D721Med (cell line): ENCODE measurements around the gene DBT.
"Not testable (repeated sequence)": the region's sequence is repeated elsewhere in the genome, so short reads cannot be mapped to it uniquely, and the experiment has no call there.

Experiments
- DNase-seq: peaks from one replicate; pipeline ENCODE4 v3.0.0; 2011; ENCODE audit warnings: low spot score; ENCODE audit not compliant: insufficient read length
- FAIRE-seq: peaks from 2 replicates; lab custom pipeline; 2011; peaks lifted over from hg19 to GRCh38; lab: Jason Lieb, UNC
- TF ChIP-seq, protein P1 (sequence below): IDR thresholded peaks from 2 replicates; pipeline ENCODE4 v1.5.1; 2012; ENCODE audit warnings: mild to moderate bottlenecking, control low read depth; ENCODE audit not compliant: insufficient read depth; ENCODE audit errors: missing control alignments

DBT gene

DNA sequence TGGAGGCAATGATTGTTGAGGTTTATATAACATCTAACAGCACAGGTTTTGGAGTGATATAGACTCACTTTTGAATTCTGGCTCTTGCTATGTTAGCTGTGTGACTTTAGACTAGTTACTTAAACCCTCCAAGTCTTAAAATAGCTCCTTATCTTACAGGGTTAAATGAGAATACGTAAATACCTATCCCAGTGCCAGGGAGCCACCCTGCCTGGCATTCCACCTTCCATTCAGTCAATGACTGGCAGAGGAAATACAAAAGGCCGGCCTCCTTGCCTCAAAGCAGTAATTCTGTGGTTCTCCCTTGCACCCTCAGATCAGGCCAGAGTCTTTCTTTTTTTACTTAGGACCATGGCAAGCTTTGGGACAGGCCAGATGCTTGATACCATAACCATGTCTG is 31.8 kb downstream of the DBT start:
- DNase-seq (no peak), FAIRE-seq (peak; percentile 73)
- TF ChIP-seq, protein P1, sequence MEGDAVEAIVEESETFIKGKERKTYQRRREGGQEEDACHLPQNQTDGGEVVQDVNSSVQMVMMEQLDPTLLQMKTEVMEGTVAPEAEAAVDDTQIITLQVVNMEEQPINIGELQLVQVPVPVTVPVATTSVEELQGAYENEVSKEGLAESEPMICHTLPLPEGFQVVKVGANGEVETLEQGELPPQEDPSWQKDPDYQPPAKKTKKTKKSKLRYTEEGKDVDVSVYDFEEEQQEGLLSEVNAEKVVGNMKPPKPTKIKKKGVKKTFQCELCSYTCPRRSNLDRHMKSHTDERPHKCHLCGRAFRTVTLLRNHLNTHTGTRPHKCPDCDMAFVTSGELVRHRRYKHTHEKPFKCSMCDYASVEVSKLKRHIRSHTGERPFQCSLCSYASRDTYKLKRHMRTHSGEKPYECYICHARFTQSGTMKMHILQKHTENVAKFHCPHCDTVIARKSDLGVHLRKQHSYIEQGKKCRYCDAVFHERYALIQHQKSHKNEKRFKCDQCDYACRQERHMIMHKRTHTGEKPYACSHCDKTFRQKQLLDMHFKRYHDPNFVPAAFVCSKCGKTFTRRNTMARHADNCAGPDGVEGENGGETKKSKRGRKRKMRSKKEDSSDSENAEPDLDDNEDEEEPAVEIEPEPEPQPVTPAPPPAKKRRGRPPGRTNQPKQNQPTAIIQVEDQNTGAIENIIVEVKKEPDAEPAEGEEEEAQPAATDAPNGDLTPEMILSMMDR = no peak

DNA sequence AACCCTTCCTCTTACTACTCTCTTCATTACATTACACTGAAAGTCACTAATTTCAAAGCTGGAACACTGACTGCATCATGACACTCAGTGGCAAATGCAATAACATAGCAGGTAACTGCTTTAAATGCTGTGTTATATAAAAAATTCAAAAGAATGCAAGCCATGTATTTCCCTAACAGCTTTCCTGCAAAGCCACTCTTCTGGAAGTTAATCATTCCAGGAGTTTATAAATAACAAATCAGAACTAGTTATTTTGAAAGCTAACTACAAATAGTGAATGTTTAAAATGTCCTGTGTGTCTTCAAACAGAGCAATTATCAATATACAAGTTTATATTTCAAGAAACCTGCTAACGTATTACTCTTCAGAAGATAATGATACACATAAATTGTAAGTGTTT is 34.5 kb downstream of the DBT start:
- no peak for FAIRE-seq
- DNase-seq = no peak
- TF ChIP-seq, protein P1 = no peak

DNA sequence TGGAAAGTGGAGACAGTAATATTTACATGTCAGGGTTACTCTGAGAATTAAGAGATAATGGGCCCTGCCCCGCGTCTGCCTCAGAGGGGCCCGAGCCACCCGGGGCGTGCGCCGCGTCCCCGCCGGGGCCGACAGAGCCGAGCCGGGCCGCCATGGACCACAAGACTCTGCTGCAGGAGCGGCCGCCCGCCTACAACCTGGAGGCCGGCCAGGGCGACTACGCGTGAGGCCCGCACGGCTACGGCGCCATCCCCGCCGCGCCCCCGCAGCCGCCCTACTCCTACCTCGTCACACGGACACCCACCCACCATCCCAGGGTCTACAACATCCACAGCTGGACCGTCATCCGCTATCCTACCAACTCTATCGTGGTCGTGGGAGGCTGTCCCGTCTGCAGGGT is 36.5 kb downstream of the DBT start:
- DNase-seq = no peak
- FAIRE-seq = no peak
- TF ChIP-seq, protein P1 = no peak

DNA sequence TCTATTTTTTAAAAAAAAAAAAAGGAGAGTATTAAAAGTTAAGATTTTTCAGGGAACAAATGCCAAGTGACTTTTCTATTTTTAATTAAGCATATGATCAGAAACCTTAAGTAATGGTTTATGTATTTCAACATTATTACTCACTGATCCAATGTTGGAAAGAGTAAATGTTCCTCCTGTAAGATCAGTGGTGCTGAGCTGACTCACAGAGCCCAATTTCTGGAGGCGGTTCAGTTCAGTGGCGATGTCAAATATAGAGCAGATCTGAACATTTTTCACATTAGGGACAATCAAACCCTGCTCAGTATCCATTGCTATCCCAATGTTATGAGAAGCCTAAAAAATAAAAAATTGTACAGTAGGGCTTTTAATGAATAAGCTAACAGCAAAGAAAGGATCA is 43.3 kb downstream of the DBT start:
- no peak for FAIRE-seq
- TF ChIP-seq, protein P1 = no peak
- no peak for DNase-seq

DNA sequence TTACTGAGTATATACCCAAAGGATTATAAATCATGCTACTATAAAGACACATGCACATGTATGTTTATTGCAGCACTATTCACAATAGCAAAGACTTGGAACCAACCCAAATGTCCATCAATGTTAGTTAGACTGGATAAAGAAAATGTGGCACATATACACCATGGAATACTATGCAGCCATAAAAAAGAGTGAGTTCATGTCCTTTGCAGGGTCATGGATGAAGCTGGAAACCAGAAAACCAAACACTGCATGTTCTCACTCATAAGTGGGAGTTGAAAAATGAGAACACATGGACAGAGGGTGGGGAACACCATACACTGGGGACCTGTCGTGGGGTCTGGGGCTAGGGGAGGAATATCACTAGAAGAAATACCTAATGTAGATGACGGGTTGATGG is 44.0 kb downstream of the DBT start:
- not testable (repeated sequence) for FAIRE-seq, DNase-seq

DNA sequence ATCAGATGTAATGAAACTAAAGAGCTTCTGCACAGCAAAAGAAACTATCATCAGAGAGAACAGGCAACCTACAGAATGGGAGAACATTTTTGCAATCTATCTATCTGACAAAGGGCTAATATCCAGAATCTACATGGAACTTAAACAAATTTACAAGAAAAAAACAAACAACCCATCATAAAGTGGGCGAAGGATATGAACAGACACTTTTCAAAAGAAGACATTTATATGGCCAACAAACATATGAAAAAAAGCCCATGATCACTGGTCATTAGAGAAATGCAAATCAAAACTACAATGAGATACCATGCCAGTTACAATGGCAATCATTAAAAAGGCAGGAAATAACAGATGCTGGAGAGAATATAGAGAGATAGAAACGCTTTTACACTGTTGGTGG is 44.5 kb downstream of the DBT start:
- FAIRE-seq, DNase-seq: not testable (repeated sequence)

DNA sequence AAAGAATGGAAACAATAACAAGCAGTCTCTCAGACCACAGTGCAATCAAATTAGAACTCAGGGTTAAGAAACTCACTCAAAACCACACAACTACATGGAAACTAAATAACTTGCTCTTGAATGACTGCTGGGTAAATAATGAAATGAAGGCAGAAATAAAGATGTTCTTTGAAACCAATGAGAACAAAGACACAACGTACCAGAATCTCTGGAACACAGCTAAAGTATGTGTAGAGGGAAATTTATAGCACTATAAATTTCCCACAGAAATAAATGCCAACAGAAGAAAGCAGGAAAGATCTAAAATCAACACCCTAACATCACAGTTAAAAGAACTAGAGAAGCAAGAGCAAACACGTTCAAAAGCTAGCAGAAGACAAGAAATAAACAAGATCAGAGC is 46.9 kb downstream of the DBT start:
- FAIRE-seq, DNase-seq: not testable (repeated sequence)

DNA sequence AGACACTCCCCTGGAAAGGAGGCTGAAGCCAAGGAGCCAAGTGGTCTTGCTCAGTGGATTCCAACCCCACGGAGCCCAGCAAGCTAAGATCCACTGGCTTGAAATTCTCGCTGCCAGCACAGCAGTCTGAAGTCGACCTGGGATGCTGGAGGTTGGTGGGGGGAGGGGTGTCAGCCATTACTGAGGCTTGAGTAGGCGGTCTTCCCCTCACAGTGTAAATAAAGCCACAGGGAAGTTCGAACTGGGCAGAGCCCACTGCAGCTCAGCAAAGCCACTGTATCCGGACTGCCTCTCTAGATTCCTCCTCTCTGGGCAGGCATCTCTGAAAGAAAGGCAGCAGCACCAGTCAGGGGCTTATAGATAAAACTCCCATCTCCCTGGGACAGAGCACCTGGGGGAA is 49.6 kb downstream of the DBT start:
- not testable (repeated sequence) for FAIRE-seq

DNA sequence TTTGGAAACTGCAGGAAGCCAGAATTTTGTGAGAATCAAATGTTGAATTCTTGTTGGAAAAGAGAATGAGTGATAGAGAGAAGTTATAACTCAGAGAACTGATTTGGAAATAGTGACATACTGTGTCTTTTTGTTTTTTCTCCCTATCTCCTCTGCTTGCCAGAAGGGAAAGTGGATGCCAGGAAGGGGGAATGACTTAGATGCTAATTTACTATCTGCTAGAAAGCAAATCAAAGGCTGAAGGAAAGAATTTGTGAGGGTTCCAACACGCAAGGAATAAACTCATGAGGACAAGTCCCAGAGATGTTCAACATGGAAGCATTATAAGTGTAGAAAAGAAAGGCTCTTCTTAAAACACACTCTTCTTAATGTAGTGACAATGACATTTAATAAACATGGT is 51.0 kb downstream of the DBT start:
- DNase-seq = no peak
- no peak for FAIRE-seq
- TF ChIP-seq, protein P1 = no peak

More for the DNA sequence above, 49.6 kb downstream of the DBT start:
- not testable (repeated sequence) for DNase-seq
